Esophagus squamous epithelium (tissue), 5 donors: ENCODE measurements around the gene ASXL1. TPM values are rescaled to one million over a fixed set of nuclear protein-coding genes. Genes with fewer than 3 reads are reported as not detected.

ENCODE experiments used
- DNase-seq: peaks from one replicate; lab custom pipeline; 2025; lab: John Stamatoyannopoulos, UW
- H3K27ac ChIP-seq, 4 donors: fragments of 200-600 bp; sonication (generic); one replicate each; pipeline ENCODE4 v1.5.1; 2016 to 2019; ENCODE audit warnings: mild to moderate bottlenecking in 1 of 4
- H3K27me3 ChIP-seq, 4 donors: fragments of 200-600 bp; sonication (generic); 1 replicate in 3 of 4; 2 replicates in 1 of 4; pipeline versions ENCODE4 v1.5.1 to v1.6.0; 2017 to 2021; ENCODE audit warnings: antibody characterized with exemption in 1 of 4
- H3K36me3 ChIP-seq, 3 donors: fragments of 200-600 bp; sonication (generic); one replicate each; pipeline ENCODE4 v1.5.1; 2016 to 2019
- H3K4me1 ChIP-seq, 3 donors: fragments of 200-600 bp; sonication (generic); one replicate each; pipeline ENCODE4 v1.5.1; 2017 to 2019
- H3K4me3 ChIP-seq, 4 donors: fragments of 200-600 bp; sonication (generic); 1 replicate in 3 of 4; 2 replicates in 1 of 4; pipeline ENCODE4 v1.5.1; 2016 to 2019; ENCODE audit warnings: mild to moderate bottlenecking in 2 of 4, moderate library complexity in 1 of 4
- H3K9me3 ChIP-seq, 3 donors: fragments of 200-600 bp; sonication (generic); one replicate each; pipeline ENCODE4 v1.5.1; 2016 to 2019
- POLR2A ChIP-seq, 4 donors: fragments of 450-650 bp; IDR thresholded peaks; one replicate each; pipeline ENCODE4 v1.6.1; 2017; ENCODE audit warnings: antibody characterized with exemption in 4 of 4, mild to moderate bottlenecking in 4 of 4, moderate library complexity in 3 of 4
- WGBS, 2 donors: methylation state at CpG; one replicate each; pipeline ENCODE4 v1.1.5; 2018; 5-methylcytosine and 5-hydroxymethylcytosine counted together
- intact Hi-C: fragments of 100-400 bp; cut with DNase I; formaldehyde crosslinking; loops from one replicate; pipeline ENCODE4 v1.15.0; 2022
- total RNA-seq, 4 donors: library from RNA; depleted of rRNA; stranded (reverse); fragments of >200 nt; gene quantifications; one replicate each; pipeline ENCODE4 v1.1.0, GENCODE V29; 2016
- TF ChIP-seq, protein P1 (sequence below), 6 experiments: fragments of 450-650 bp in 4 of 6; fragments of 200-600 bp in 2 of 6; sonication (generic) in 2 of 6; IDR thresholded peaks; one replicate each; pipeline ENCODE4 v1.5.1; 2016 to 2019; ENCODE audit warnings: antibody characterized with exemption in 6 of 6, mild to moderate bottlenecking in 4 of 6, moderate library complexity in 4 of 6
- donor health status: DM: yes; HTN: yes; CAD: no.

The ASXL1 gene
- total RNA-seq, 4 donors from 2014 or later, result 14.3 to 49.2 (median 22.1) TPM

GRCh38 chr20:32437391-32438074 lies 79.4 kb downstream of the ASXL1 start:
- 80 to 84% methylated on average over 3 to 4 of the region's 5 CpGs for WGBS, 2 donors
- peaks cover 35 to 88% (median 45%) of the 10 kb centered on the region in 3 donors for H3K36me3 ChIP-seq
- intact Hi-C loops, result no loop called here
- no peak overlapping the region for H3K27ac ChIP-seq
- no peak for DNase-seq
- no peaks in the 10 kb centered on the region for H3K4me1 ChIP-seq
- no peaks in the 10 kb centered on the region for H3K27me3 ChIP-seq
- no peak for TF ChIP-seq POLR2A (IDR thresholded peaks at IDR 0.05)
- TF ChIP-seq, protein P1, sequence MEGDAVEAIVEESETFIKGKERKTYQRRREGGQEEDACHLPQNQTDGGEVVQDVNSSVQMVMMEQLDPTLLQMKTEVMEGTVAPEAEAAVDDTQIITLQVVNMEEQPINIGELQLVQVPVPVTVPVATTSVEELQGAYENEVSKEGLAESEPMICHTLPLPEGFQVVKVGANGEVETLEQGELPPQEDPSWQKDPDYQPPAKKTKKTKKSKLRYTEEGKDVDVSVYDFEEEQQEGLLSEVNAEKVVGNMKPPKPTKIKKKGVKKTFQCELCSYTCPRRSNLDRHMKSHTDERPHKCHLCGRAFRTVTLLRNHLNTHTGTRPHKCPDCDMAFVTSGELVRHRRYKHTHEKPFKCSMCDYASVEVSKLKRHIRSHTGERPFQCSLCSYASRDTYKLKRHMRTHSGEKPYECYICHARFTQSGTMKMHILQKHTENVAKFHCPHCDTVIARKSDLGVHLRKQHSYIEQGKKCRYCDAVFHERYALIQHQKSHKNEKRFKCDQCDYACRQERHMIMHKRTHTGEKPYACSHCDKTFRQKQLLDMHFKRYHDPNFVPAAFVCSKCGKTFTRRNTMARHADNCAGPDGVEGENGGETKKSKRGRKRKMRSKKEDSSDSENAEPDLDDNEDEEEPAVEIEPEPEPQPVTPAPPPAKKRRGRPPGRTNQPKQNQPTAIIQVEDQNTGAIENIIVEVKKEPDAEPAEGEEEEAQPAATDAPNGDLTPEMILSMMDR (IDR thresholded peaks at IDR 0.05), result no peak
- no peaks in the 10 kb centered on the region for H3K9me3 ChIP-seq
- no peak overlapping the region for H3K4me3 ChIP-seq

GRCh38 chr20:32438331-32438858 lies 80.3 kb downstream of the ASXL1 start:
- intact Hi-C loops, result no loop called here
- Histone ChIP-seq H3K27ac (no peak overlapping the region), H3K4me1 (no peaks in the 10 kb centered on the region), H3K36me3 (peaks cover 33 to 86% (median 42%) of the 10 kb centered on the region in 3 donors), H3K9me3 (no peaks in the 10 kb centered on the region), H3K4me3 (no peak overlapping the region), H3K27me3 (no peaks in the 10 kb centered on the region)
- no peak for DNase-seq
- 85 to 92% methylated on average over 6 to 8 of the region's 8 CpGs for WGBS, 2 donors
- no peak for TF ChIP-seq POLR2A (IDR thresholded peaks at IDR 0.05)
- TF ChIP-seq, protein P1 (IDR thresholded peaks at IDR 0.05), result no peak

- TF ChIP-seq, protein P1 (IDR thresholded peaks at IDR 0.05), result no peak
- no peak for TF ChIP-seq POLR2A (IDR thresholded peaks at IDR 0.05)
- no peak for DNase-seq
- intact Hi-C loops, result no loop called here
- Histone ChIP-seq H3K9me3 (no peaks in the 10 kb centered on the region), H3K27me3 (no peaks in the 10 kb centered on the region), H3K4me1 (no peaks in the 10 kb centered on the region), H3K27ac (no peak overlapping the region), H3K36me3 (peaks cover 29 to 81% (median 33%) of the 10 kb centered on the region in 3 donors), H3K4me3 (no peak overlapping the region)
- whole genome bisulfite sequencing, 2 donors, result 88 to 89% methylated on average over 6 to 10 of the region's 11 CpGs
Observed at GRCh38 chr20:32439132-32439829, 81.2 kb downstream of the ASXL1 start.

DNA sequence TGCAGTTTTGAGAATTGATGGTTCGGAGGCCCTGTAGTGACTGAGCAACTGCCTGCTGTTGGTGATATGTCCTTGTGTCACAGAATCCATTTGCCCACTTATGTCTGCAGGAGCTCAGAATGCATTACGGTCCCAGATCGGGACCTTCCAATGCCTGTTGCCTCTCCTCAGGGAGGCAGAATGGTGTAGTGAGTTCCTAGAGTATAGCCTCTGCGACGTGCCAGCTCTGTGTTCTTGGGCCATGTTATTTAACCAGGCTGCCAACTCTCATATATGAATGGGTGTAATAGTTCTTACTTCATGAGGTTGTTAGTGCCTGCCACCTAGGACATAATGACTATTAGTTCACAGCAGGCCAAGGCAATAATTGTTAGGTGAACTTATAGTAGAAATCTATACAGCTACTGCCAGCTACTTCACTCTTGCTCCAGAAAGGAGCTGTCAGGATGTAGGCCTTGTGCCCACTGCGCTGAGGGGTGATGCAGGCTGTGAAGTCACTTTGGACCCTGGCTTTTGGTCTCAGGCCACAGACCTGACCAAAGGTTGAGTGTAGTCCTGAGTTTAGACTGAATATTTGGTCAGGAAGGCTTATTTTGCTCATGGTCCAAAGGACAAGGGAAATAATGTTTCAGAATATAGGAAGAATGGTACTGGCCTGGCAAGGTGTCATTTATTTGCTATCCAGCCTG lies 82.1 kb downstream of the ASXL1 start:
- 82 to 92% methylated on average over 6 of the region's 6 CpGs for WGBS, 2 donors
- TF ChIP-seq POLR2A (IDR thresholded peaks at IDR 0.05), result no peak
- TF ChIP-seq, protein P1 (IDR thresholded peaks at IDR 0.05), result no peak
- intact Hi-C loops, result no loop called here
- Histone ChIP-seq H3K36me3 (peaks cover 22 to 71% (median 24%) of the 10 kb centered on the region in 3 donors), H3K27me3 (no peaks in the 10 kb centered on the region), H3K27ac (no peak overlapping the region), H3K4me3 (no peak overlapping the region), H3K9me3 (no peaks in the 10 kb centered on the region), H3K4me1 (peaks cover 0 to 8% (median 0%) of the 10 kb centered on the region in 3 donors)
- DNase-seq, result no peak
